DMS114 treated with DMSO at 0.1 percent for 48 hours (cell line): ENCODE measurements around the gene OR9A4.

Experiments
- DNase-seq: peaks from one replicate; lab custom pipeline; 2025; ENCODE audit not compliant: unreplicated experiment; lab: John Stamatoyannopoulos, UW

Gene OR9A4

GRCh38 chr7:141946796-141947195 is 30.6 kb downstream of the OR9A4 start, which contains the start of gene CLEC5A:
Gene CLEC5A, minus strand, starts transcription at chr7:141946974. Its CDS starts 682 bp downstream, at chr7:141946292.
- DNase-seq = no peak

- no peak for DNase-seq
Observed at GRCh38 chr7:141949021-141949420, 32.8 kb downstream of the OR9A4 start.

- no peak for DNase-seq
Observed at GRCh38 chr7:141949451-141949850, 33.3 kb downstream of the OR9A4 start.

GRCh38 chr7:141949911-141950310 is 33.7 kb downstream of the OR9A4 start:
- no peak for DNase-seq

GRCh38 chr7:141950806-141951205 is 34.6 kb downstream of the OR9A4 start:
- no peak for DNase-seq

GRCh38 chr7:141952461-141952860 is 36.3 kb downstream of the OR9A4 start:
- no peak for DNase-seq

GRCh38 chr7:141954334-141954733 is 38.1 kb downstream of the OR9A4 start:
- DNase-seq = no peak

- no peak for DNase-seq
Observed at GRCh38 chr7:141956084-141956483, 39.9 kb downstream of the OR9A4 start.

GRCh38 chr7:141960687-141961422 is 44.7 kb downstream of the OR9A4 start:
- no peak for DNase-seq
